Measurements from ENCODE around the gene NUP210. TPM values are rescaled to one million over a fixed set of nuclear protein-coding genes. Genes with fewer than 3 reads are reported as not detected.

Gene NUP210
- total and polyA plus RNA-seq, 2 of the 13 experiments (the other 11 are each of a cell fraction or from before 2014, with no cell fraction given): 31.6 to 35.2 TPM

DNA sequence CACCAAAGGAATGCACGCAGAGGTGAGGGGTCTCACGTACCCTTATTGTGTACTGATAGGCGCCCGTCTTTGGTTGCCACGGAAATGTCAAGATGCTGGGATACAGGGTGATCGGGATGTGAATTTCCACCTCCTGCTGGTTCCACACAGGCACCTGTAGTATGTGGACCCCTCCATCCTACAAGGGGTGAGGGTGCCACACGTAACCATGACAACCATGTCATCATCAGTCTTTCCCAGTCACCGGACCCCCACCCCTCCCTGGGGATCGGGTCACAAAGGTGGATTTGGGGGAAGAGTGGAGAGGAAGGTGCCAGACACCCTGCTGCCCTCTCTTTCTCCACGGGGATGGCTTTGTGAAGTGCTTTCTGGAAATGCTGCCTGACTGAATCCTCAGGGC is 44.7 kb downstream of the NUP210 start:
- H4K20me1 ChIP-seq (ENCODE audit: insufficient read depth, low read length): no peaks in the 10 kb centered on the region
- H3K27ac ChIP-seq (ENCODE audit: extremely low read length, insufficient read depth, low read length): no peak overlapping the region
- DNase-seq (ENCODE audit: low spot score) (no peak), ATAC-seq (no peak), FAIRE-seq (no peak)
- no peak overlapping the region for H3K4me3 ChIP-seq (replicated peaks in 1 of 3; ENCODE audit: insufficient read depth in 1 of 3, low read depth in 2 of 3, low read length in 3 of 3)
- no peak overlapping the region for H3K9ac ChIP-seq (ENCODE audit: insufficient read depth, low read depth, low read length)
- no peaks in the 10 kb centered on the region for H3K4me1 ChIP-seq (ENCODE audit: insufficient read depth, low read length)
- in situ Hi-C loops (cut with HindIII; ENCODE audit: extremely low pct_ligation_motif_present, low pct_unique_long_range_greater_than_20kb) (no loop called here), intact Hi-C loops (cut with micrococcal nuclease; ENCODE audit: unreplicated experiment) (no loop called here)
- BruUV-seq (replicated peaks): no TSS peak
- POLR2A ChIA-PET: no interaction called here
- WGBS (ENCODE audit: low lambda C conversion rate): 96% methylated on average over 10 of the region's 10 CpGs
- CTCF ChIA-PET (ENCODE audit: low intra/inter-chr PET ratio, low total read pairs): no interaction called here
- no peaks in the 10 kb centered on the region for H3K9me3 ChIP-seq (ENCODE audit: low read length)
- no peak overlapping the region for H2AFZ ChIP-seq (ENCODE audit: low read length)
- peak; percentile 53; the same call in 1 of the 2 replicates for TF ChIP-seq RFX1 (IDR thresholded peaks at IDR 0.05)
- TF ChIP-seq, protein P1, sequence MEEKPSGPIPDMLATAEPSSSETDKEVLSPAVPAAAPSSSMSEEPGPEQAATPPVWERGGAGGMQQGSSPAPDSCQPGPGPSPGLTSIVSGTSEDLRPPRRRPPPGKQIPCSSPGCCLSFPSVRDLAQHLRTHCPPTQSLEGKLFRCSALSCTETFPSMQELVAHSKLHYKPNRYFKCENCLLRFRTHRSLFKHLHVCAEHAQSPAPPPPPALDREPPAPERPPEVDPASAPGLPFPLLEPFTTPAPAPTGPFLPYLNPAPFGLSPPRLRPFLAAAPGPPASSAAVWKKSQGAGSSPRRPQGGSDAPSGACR (CRISPR knock-in tag; IDR thresholded peaks at IDR 0.05): no peak
- TF ChIP-seq CEBPG (CRISPR knock-in tag; IDR thresholded peaks at IDR 0.05): no peak
- no peak overlapping the region for H3K4me2 ChIP-seq (ENCODE audit: low read depth, low read length)
- no peaks in the 10 kb centered on the region for H3K27me3 ChIP-seq (ENCODE audit: control insufficient read depth in 1 of 2, insufficient read depth in 2 of 2, low read length in 2 of 2)
- H3K36me3 ChIP-seq (replicated peaks in 1 of 2; ENCODE audit: control insufficient read depth in 1 of 2, insufficient read depth in 2 of 2, low read length in 2 of 2): peaks cover 37 to 94% of the 10 kb centered on the region in 2 experiments
- H3K79me2 ChIP-seq (ENCODE audit: insufficient read depth, low read length): no peaks in the 10 kb centered on the region

- FAIRE-seq (no peak), DNase-seq (ENCODE audit: low spot score) (no peak), ATAC-seq (no peak)
- Histone ChIP-seq H4K20me1 (ENCODE audit: insufficient read depth, low read length) (no peaks in the 10 kb centered on the region), H3K27me3 (ENCODE audit: control insufficient read depth in 1 of 2, insufficient read depth in 2 of 2, low read length in 2 of 2) (no peaks in the 10 kb centered on the region), H3K4me3 (replicated peaks in 1 of 3; ENCODE audit: insufficient read depth in 1 of 3, low read depth in 2 of 3, low read length in 3 of 3) (no peak overlapping the region), H3K9ac (ENCODE audit: insufficient read depth, low read depth, low read length) (no peak overlapping the region), H3K4me1 (ENCODE audit: insufficient read depth, low read length) (no peaks in the 10 kb centered on the region), H2AFZ (ENCODE audit: low read length) (no peak overlapping the region), H3K9me3 (ENCODE audit: low read length) (no peaks in the 10 kb centered on the region), H3K27ac (ENCODE audit: extremely low read length, insufficient read depth, low read length) (no peak overlapping the region), H3K79me2 (ENCODE audit: insufficient read depth, low read length) (no peaks in the 10 kb centered on the region), H3K36me3 (replicated peaks in 1 of 2; ENCODE audit: control insufficient read depth in 1 of 2, insufficient read depth in 2 of 2, low read length in 2 of 2) (peaks cover 36 to 86% of the 10 kb centered on the region in 2 experiments), H3K4me2 (ENCODE audit: low read depth, low read length) (no peak overlapping the region)
- ChIA-PET POLR2A (no interaction called here), CTCF (ENCODE audit: low intra/inter-chr PET ratio, low total read pairs) (no interaction called here)
- no TSS peak for BruUV-seq (replicated peaks)
- in situ Hi-C loops (cut with HindIII; ENCODE audit: extremely low pct_ligation_motif_present, low pct_unique_long_range_greater_than_20kb): no loop called here
- intact Hi-C loops (cut with micrococcal nuclease; ENCODE audit: unreplicated experiment): no loop called here
- 97% methylated on average over 13 of the region's 13 CpGs for WGBS (ENCODE audit: low lambda C conversion rate)
- TF ChIP-seq TARDBP (CRISPR knock-in tag; IDR thresholded peaks at IDR 0.05): 0 out of 2 replicates have a peak, but pooled peaks have one; percentile 21
- TF ChIP-seq ZNF850 (CRISPR knock-in tag; conservative IDR thresholded peaks at IDR 0.05): no peak
Measured at GRCh38 chr3:13373975-13374586, 46.0 kb downstream of the NUP210 start.

Measured in HepG2 (cell line).